Fibroblast of lung (primary cell): ENCODE data around the gene FUBP1.
"Not testable (repeated sequence)": the region's sequence is repeated elsewhere in the genome, so short reads cannot be mapped to it uniquely, and the experiment has no call there.

Source experiments
- CTCF ChIP-seq, 2 donors: IDR thresholded peaks in 1 of 2; conservative IDR thresholded peaks in 1 of 2; 1 replicate in 1 of 2; 2 replicates in 1 of 2; pipeline ENCODE4 v1.5.1; 2011 to 2012; ENCODE audit warnings: low read length in 2 of 2, control low read depth in 1 of 2, inconsistent platforms in 1 of 2, low read depth in 1 of 2, mild to moderate bottlenecking in 1 of 2
- EZH2 ChIP-seq: IDR thresholded peaks from 2 replicates; pipeline ENCODE4 v1.5.1; 2012; ENCODE audit warnings: low read length, control low read depth, mild to moderate bottlenecking; ENCODE audit errors: missing control alignments

GRCh38 chr1:77983352-77983996 lies 4.6 kb upstream of the FUBP1 start:
- TF ChIP-seq CTCF (conservative IDR thresholded peaks at IDR 0.05 in 1 of 2, IDR thresholded peaks at IDR 0.05 in 1 of 2; ENCODE audit: low read depth in 1 of 2, low read length in 2 of 2); EZH2: not testable (repeated sequence)
